ENCODE measurements around the gene TENM3.
"Not testable (repeated sequence)": the region's sequence is repeated elsewhere in the genome, so short reads cannot be mapped to it uniquely, and the experiment has no call there.

Gene TENM3

DNA sequence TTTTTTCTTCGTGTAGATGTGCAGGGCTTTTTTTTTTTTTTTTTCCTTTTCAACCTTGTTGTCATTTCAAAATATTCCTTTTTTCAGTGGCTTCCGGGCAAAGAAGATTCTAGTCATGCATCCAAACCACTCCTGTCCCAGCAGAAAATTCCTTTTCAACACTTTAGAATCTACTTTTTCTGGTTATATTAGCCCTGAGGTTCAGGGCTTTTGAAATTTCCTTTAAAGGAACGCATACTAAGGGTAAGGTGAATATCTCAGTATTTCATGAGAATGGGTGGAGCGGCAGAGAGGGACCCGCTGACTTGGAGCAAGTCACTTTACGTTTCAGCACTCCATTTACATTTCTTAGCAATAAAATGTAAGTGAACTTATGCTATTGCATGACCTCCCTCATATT, 15.6 kb upstream of the TENM3 start:
- DNase-seq (ENCODE audit: low read depth in 2 of 2, low spot score in 1 of 2), result no peak

DNA sequence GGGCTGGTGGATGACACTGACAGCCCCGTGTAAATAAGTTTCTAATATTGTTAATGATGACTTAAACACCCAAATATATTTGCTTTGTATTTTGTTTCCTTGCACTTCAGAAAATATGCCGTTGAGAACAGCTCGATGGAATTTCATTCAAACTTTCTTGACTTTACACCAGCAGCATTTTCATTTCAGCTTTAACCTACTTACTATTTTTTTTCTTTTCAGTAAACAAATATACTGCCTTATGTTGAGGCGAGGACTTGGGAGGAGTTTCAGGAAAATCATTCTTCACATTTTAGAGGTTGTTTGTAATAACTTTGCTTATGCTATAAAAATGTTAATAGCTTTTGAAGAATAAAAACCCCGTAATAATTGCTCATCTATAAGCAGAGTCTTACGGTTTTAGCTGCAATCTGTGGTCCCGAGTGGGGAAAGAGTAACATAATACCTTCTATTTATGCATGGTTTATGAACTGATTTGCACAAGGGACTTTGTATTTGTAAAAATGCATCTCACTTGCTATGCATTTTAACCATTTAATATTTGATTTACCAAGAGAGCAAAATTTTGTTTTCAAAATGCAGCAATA, 14.1 kb upstream of the TENM3 start:
- DNase-seq (ENCODE audit: low read depth in 2 of 2, low spot score in 1 of 2), result no peak

- no peak for DNase-seq (ENCODE audit: low read depth in 2 of 2, low spot score in 1 of 2)
These were observed 12.9 kb upstream of the TENM3 start for GRCh38 chr4:182230256-182230655.

GRCh38 chr4:182231080-182231479, 12.1 kb upstream of the TENM3 start:
- no peak for DNase-seq (ENCODE audit: low read depth in 2 of 2, low spot score in 1 of 2)

DNA sequence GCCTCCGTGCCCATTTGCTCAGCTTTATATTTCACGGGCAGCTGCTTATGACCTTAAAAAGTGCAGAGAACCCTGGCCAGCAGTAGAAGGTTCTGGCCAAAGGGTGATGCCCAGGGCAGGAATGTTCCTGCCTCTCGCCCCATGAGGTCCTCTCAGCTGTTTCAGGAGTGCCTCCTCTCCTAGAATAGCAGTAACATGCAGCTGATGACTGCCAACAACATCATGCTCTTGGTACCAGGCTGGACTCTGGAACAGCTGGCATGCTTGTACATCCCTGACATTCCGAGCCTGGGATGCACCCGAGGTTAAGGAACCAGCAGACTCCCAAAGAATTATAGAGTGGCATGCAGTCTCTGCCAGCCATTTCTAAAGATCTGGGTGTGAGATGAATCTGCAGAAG, 11.7 kb upstream of the TENM3 start:
- no peak for DNase-seq (ENCODE audit: low read depth in 2 of 2, low spot score in 1 of 2)

DNA sequence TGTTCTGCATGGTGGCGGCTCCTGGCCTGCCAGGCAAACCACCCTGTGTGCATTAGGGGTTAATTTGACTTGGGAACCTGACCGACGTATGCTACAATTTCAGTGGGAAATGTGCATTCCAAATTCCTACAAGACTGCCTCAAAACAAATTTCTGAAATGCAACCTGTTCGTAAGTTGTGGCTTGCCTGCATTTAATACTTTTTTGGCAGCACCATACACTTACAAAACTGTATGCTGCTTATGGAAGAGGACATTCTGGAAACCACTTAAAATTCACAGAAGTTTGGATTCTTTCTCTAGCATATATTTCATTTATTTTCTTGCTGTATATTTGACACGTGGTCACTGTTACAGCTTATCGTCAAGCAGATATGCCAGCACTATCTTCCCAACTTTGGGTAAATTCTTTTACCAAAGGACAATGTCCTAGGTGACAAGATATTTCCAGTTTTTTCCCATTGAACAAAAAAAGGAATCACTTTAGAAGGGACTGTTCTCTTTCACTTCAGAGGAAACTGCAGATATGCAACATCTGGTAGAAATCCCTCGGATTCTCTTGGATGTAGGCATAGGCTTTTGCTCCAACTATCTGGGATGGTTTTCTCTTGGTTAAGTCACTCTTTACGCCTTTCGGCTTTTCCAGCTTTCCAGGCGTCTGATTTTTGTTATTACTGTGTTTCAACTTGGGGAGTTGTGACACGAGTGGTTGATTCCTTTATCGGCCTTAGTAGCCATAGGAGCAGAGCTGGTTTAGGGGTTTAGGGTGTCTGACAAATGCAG, 9.7 kb upstream of the TENM3 start:
- no peak for DNase-seq (ENCODE audit: low read depth in 2 of 2, low spot score in 1 of 2)

- DNase-seq (ENCODE audit: low read depth in 2 of 2, low spot score in 1 of 2), result no peak
These were observed 8.0 kb upstream of the TENM3 start for GRCh38 chr4:182235021-182235795.

DNA sequence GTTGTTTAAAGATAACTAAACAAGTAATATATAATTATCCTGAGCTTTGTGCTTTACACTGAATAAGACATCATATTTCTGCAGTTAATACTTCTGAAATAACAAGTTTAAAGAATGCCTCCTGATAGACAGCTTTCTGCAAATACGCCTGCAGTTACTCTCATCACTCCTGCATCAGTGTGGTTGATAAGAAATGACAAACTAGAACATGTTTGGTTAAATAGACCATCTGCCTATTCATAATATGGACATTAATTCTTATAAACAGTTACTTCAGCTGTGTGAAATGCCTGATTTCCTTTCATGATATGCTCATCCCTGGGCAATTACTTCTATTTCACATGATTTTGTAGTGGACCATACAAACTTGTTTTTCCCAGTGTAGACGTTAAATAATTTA, 7.0 kb upstream of the TENM3 start:
- DNase-seq (ENCODE audit: low read depth in 2 of 2, low spot score in 1 of 2), result no peak

- DNase-seq (ENCODE audit: low read depth in 2 of 2, low spot score in 1 of 2), result not testable (repeated sequence)
These were observed 6.2 kb upstream of the TENM3 start for GRCh38 chr4:182237010-182237409.

DNA sequence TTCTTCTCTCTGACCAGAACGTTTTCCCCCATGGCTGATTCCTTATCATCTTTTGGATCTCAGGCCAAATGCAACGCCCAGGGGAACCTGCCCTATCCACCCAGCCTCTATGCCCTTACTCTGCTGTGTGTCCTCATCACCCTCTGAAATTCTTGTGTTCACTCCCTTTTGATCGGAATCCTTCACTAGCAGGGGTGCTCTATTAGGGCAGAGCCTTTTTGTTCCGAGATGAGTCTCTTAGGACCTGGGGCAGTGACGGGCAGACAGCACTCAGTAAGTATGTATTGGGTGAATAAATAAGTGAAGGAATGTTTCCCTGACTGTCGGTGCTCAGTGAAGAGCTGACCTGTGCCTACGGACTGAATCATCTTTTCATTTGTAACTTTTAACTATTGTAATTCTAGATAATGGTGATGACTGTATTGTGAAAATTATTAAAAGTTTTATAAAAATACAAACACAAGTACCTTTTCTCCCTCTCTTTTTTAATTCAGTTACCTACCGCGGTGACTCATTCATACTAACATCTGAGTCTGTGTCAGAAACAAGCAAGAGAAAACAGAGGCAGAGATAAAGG, 4.8 kb upstream of the TENM3 start:
- DNase-seq (ENCODE audit: low read depth in 2 of 2, low spot score in 1 of 2), result no peak

- no peak for DNase-seq (ENCODE audit: low read depth in 2 of 2, low spot score in 1 of 2)
These were observed 2.8 kb upstream of the TENM3 start for GRCh38 chr4:182240161-182241130.

- DNase-seq (ENCODE audit: low read depth in 2 of 2, low spot score in 1 of 2), result not testable (repeated sequence)
These were observed 942 bp upstream of the TENM3 start for GRCh38 chr4:182242260-182242659.

DNA sequence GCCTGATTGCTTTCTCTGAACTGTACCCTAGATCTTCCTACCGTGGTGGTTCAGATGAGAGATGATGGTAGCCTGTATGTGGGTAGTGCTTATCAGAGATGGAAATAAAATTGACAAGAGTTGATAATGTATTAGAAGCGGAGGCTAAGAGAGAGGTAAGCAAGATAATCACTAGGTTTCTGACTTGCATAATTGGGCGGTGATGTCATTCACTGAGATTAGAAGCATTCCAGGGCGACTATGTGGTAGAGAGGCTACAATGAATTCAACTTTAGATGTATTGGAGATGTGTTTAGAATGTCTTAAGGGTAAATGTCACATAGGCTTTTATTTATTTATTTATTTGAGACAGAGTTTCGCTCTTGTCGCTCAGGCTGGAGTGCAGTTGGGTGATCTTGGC, 415 bp upstream of the TENM3 start:
- DNase-seq (ENCODE audit: low read depth in 2 of 2, low spot score in 1 of 2), result no peak

DNA sequence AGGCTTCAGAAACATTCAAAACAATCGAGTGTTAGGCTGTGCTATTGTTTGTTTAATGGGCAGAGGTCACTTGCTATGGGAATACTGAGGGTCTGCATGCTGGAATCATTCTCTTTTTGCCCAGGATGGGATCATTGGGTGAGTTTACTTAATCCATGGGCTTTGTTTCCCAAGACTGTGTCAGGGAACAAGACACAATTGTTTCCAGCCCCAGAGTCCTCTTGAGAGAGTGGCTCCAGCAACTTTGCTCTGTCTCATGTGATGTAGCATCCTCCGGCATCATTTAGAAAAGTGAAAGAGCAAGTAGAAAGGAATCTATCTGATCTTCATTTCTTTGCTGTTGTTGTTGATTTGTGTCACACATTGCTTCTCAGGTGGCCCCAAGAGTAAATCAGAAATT, 1.8 kb downstream of the TENM3 start:
- DNase-seq (ENCODE audit: low read depth in 2 of 2, low spot score in 1 of 2), result no peak

DNA sequence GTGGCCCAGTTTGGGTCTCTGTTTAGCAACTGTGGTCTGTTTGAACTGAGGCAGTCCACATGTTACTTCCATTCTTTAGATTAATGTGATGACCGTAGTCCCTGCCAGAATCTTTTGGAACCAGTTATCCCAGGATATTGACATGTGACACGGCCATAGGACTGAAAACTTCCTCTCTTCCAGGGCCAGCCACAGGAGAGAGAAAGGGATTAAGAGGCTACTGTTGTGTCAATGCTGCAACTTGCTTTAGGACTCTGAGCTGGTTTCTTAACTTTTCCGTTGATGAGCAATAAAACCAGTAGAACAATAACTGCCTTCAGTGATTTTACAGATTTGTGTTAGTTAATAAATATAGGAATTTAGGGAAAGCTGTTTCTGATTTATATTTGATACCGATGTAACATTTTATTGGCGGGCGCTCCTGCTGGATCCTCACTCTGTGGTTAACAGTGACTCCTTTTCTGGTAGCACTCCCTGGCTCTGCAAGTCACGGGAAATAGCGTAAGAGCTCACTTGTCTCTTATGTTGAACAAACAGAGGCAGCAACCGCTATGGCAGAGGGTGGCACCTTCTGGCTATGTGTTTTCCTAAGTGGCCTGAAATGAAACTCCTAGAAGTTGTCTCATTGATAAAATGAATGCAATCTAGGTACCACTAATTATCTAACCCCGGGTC, 2.5 kb downstream of the TENM3 start:
- DNase-seq (ENCODE audit: low read depth in 2 of 2, low spot score in 1 of 2), result no peak

- DNase-seq (ENCODE audit: low read depth in 2 of 2, low spot score in 1 of 2), result no peak
These were observed 3.4 kb downstream of the TENM3 start for GRCh38 chr4:182246401-182247205.

DNA sequence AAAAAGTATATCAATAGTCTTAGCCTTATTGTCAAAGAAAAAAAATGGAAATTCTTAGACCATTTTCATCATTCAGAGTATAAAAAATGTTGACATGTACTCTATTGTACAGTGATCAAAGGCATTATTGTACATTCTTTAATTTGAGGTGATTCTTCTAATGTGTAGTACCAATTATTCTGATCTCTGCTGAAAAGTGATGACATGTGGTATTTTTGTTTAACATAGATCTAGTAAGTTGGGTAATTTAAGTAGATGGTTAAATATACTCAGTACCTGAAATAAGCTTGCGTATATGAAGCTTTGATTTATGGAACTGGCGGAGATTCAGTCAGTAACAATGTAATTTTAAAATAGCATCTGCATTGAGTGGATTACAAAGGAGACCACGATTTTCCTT, 5.1 kb downstream of the TENM3 start:
- no peak for DNase-seq (ENCODE audit: low read depth in 2 of 2, low spot score in 1 of 2)

- DNase-seq (ENCODE audit: low read depth in 2 of 2, low spot score in 1 of 2), result no peak
These were observed 7.2 kb downstream of the TENM3 start for GRCh38 chr4:182250446-182250845.

- no peak for DNase-seq (ENCODE audit: low read depth in 2 of 2, low spot score in 1 of 2)
These were observed 7.9 kb downstream of the TENM3 start for GRCh38 chr4:182251116-182251515.
